ENCODE results near the gene SP110. TPM values are rescaled to one million over a fixed set of nuclear protein-coding genes. Genes with fewer than 3 reads are reported as not detected.

Gene SP110
- total and polyA plus RNA-seq, 3 experiments from 2014 or later: 55.2 to 106 (median 57.9) TPM

DNA sequence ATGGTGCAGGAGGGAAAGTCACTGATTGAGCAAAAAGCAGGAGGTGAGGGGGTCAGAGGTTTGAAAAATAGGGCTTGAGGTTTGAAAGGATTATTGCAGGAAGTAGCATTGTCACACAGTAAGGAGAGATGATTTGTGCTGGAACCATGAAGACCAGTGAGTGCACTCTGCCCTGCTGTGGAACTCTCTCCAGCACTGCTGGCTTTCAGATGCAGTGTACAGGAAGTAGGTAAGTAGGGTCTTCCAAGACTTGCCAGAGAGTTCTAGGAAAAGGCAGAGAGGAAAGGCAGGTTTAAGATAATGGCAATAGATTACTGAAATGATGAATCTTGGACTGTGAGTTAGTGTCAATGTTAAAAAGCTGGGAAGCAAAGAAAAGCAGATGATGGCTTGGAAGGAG lies 11.2 kb downstream of the SP110 start:
- Mint-ChIP-seq H3K4me1 (peaks cover 14 to 25% (median 19%) of the 10 kb centered on the region in 3 donors), H3K9me3 (no peaks in the 10 kb centered on the region), H3K4me3 (no peak overlapping the region), H3K27ac (no peak overlapping the region), H3K27me3 (no peaks in the 10 kb centered on the region), H3K36me3 (peaks cover 19 to 31% (median 27%) of the 10 kb centered on the region in 3 donors)
- DNase-seq: no peak
- Histone ChIP-seq H3K4me3 (ENCODE audit: low read length) (no peak overlapping the region), H3K36me3 (ENCODE audit: insufficient read depth, low read length) (peaks cover 94% of the 10 kb centered on the region), H3K27me3 (ENCODE audit: insufficient read depth, low read length, poor library complexity, severe bottlenecking) (no peaks in the 10 kb centered on the region), H3K27ac (ENCODE audit: low read depth, low read length) (no peak overlapping the region), H3K9me3 (ENCODE audit: low read length) (no peaks in the 10 kb centered on the region), H3K4me1 (ENCODE audit: insufficient read depth, low read length) (peaks cover 12% of the 10 kb centered on the region)
- CTCF ChIA-PET: no interaction called here
- POLR2A ChIA-PET: interaction anchor here (1.8 kb wide), 1 partner anchor 11 kb away, joined by 7 read pairs; the partner anchor contains the start of gene SP110

DNA sequence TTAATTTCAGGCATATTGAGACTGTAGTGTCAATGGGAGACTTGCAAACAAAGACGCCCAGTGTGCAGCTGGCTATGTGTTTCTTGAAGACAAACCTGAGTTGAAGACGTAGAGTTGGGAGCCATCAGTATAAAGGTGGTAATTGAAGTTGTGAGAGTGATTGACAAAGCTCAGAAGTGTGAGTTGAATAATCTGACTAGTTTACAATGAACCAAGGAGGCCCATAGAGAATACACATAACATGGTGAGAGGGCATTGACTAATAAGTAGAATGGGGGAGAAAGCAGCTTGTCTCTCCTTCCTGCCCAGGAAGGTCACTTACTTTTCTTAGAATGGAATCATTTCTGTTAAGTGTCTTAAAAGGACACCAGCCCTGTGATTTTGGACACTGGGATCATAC lies 14.1 kb downstream of the SP110 start:
- ChIA-PET POLR2A (interaction anchor here (1.5 kb wide), 1 partner anchor 20 kb away, joined by 3 read pairs; the partner anchor contains the start of gene SP140), CTCF (no interaction called here)
- peaks cover 12% of the 10 kb centered on the region for H3K4me1 ChIP-seq (ENCODE audit: insufficient read depth, low read length)
- no peak for DNase-seq
- no peaks in the 10 kb centered on the region for H3K9me3 Mint-ChIP-seq
- no peak overlapping the region for H3K4me3 ChIP-seq (ENCODE audit: low read length)
- no peaks in the 10 kb centered on the region for H3K9me3 ChIP-seq (ENCODE audit: low read length)
- peaks cover 86% of the 10 kb centered on the region for H3K36me3 ChIP-seq (ENCODE audit: insufficient read depth, low read length)
- no peak overlapping the region for H3K27ac ChIP-seq (ENCODE audit: low read depth, low read length)
- H3K4me3 Mint-ChIP-seq: no peak overlapping the region
- H3K36me3 Mint-ChIP-seq: peaks cover 7 to 52% (median 30%) of the 10 kb centered on the region in 3 donors
- H3K27me3 ChIP-seq (ENCODE audit: insufficient read depth, low read length, poor library complexity, severe bottlenecking): no peaks in the 10 kb centered on the region
- H3K4me1 Mint-ChIP-seq: peaks cover 9 to 29% (median 24%) of the 10 kb centered on the region in 3 donors
- peak overlapping the region in 3 of 8 donors; percentile 19 to 64 (median 28) for H3K27ac Mint-ChIP-seq
- H3K27me3 Mint-ChIP-seq: no peaks in the 10 kb centered on the region

DNA sequence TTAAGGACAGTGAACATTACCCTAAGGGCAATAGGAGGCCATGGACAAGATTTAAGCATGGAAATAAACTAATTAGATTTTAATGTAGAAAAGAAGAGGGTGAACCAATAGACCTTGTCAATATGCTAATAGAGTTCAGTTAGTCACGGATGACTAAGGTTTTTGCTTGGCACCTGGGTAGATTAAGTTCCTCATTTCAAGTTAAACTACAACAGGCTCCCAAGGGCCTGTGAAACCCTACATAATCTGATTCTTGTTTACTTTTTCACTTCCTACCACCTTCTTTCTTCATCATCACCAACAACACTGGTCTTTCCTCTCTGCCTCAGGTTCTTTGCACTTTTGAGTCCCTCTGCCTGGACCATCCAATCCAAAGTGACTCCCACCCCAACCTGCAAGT lies 14.8 kb downstream of the SP110 start:
- Mint-ChIP-seq H3K27ac (peak overlapping the region in 5 of 8 donors; percentile 0 to 64 (median 1)), H3K9me3 (no peaks in the 10 kb centered on the region), H3K4me1 (peaks cover 9 to 29% (median 24%) of the 10 kb centered on the region in 3 donors), H3K36me3 (peaks cover 7 to 59% (median 34%) of the 10 kb centered on the region in 3 donors), H3K4me3 (no peak overlapping the region), H3K27me3 (no peaks in the 10 kb centered on the region)
- no peak overlapping the region for H3K4me3 ChIP-seq (ENCODE audit: low read length)
- POLR2A ChIA-PET: no interaction called here
- no peaks in the 10 kb centered on the region for H3K27me3 ChIP-seq (ENCODE audit: insufficient read depth, low read length, poor library complexity, severe bottlenecking)
- DNase-seq: no peak
- H3K36me3 ChIP-seq (ENCODE audit: insufficient read depth, low read length): peaks cover 86% of the 10 kb centered on the region
- H3K4me1 ChIP-seq (ENCODE audit: insufficient read depth, low read length): peaks cover 9% of the 10 kb centered on the region
- H3K9me3 ChIP-seq (ENCODE audit: low read length): no peaks in the 10 kb centered on the region
- no peak overlapping the region for H3K27ac ChIP-seq (ENCODE audit: low read depth, low read length)
- CTCF ChIA-PET: interaction anchor here (1.7 kb wide), 1 partner anchor 17 kb away, joined by 4 read pairs; no protein-coding TSS in a partner anchor

DNA sequence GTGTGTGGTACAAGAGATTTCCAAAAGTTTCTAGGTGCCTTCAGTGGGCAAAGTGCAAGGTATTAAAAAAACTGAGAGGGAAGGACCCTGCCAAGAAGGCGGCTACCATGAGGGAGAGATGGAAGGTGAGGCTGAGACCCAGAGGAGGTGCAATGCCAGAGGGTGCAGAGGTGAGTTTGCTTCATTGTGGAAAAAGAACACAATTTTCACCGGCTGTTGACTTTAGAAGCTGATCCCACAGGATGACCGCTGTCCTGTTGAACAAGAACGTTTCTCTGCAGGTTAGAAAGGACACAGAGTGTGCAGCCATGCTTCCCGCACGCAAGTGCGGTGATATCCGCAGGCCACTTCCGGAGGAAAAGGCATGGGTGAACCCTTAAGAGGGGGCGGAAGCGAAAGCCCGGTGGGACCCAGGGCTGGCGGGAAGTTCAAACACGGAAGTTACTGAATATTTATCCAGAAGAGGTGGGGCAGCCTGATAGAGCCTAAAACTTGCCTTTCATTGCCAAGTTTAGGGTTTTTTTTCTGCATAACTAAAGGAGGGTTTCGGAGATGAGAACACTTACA lies 16.6 kb downstream of the SP110 start:
- Mint-ChIP-seq H3K36me3 (peaks cover 13 to 75% (median 36%) of the 10 kb centered on the region in 3 donors), H3K9me3 (no peaks in the 10 kb centered on the region), H3K4me1 (peaks cover 9 to 29% (median 24%) of the 10 kb centered on the region in 3 donors), H3K4me3 (no peak overlapping the region), H3K27ac (peak overlapping the region in 7 of 8 donors; percentile 15 to 89 (median 73)), H3K27me3 (no peaks in the 10 kb centered on the region)
- ChIA-PET CTCF (interaction anchor here (0.7 to 2.0 kb wide), 7 partner anchors 16 to 595 kb away, joined by 3 to 8 read pairs (median 4); partner anchors contain the start of gene SP110), POLR2A (interaction anchor here (0.9 kb wide), 1 partner anchor 16 kb away, joined by 3 read pairs; no protein-coding TSS in a partner anchor)
- no peaks in the 10 kb centered on the region for H3K4me1 ChIP-seq (ENCODE audit: insufficient read depth, low read length)
- no peaks in the 10 kb centered on the region for H3K27me3 ChIP-seq (ENCODE audit: insufficient read depth, low read length, poor library complexity, severe bottlenecking)
- peaks cover 83% of the 10 kb centered on the region for H3K36me3 ChIP-seq (ENCODE audit: insufficient read depth, low read length)
- no peaks in the 10 kb centered on the region for H3K9me3 ChIP-seq (ENCODE audit: low read length)
- H3K27ac ChIP-seq (ENCODE audit: low read depth, low read length): no peak overlapping the region
- H3K4me3 ChIP-seq (ENCODE audit: low read length): no peak overlapping the region
- peak in 1 of 5 donors; percentile 15 for DNase-seq

DNA sequence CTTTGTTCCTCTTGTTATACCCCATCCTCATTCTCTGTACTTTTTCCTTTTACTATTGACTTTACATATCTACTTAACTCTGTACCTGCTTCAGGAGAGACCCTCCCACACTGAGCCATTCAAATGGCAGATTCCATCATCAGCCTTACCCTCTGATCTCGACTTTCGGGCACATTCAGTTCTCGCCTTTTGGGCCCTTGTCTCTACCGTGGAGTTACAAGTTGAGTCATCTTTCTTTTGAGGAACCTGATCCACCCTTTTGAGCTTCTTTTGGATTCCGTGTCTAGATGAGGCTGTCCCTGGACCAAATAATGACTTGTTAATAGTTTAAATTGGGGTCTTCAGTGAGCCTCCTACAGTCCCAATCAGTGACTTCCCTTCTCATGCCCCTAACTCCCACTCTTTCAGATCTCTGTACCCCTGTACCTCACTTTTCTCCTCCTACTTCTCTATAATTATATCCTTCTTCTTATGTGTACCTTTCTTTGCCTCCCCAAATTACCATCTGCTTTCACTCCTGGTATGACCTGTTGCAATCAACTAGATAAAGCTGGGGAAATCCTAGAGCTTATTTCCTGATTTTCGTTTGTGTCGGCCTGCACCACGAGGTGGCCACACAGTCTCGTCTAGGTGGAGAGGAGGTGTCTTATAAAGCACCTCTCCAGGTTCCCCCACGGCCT lies 17.2 kb downstream of the SP110 start:
- no peak overlapping the region for H3K4me3 Mint-ChIP-seq
- H3K36me3 ChIP-seq (ENCODE audit: insufficient read depth, low read length): peaks cover 82% of the 10 kb centered on the region
- peaks cover 18 to 82% (median 36%) of the 10 kb centered on the region in 3 donors for H3K36me3 Mint-ChIP-seq
- H3K27ac Mint-ChIP-seq: peak overlapping the region; percentile 12 to 89 (median 58)
- POLR2A ChIA-PET: interaction anchor here (0.9 kb wide), 1 partner anchor 17 kb away, joined by 3 read pairs; no protein-coding TSS in a partner anchor
- no peaks in the 10 kb centered on the region for H3K4me1 ChIP-seq (ENCODE audit: insufficient read depth, low read length)
- no peaks in the 10 kb centered on the region for H3K27me3 Mint-ChIP-seq
- H3K4me3 ChIP-seq (ENCODE audit: low read length): no peak overlapping the region
- no peak for DNase-seq
- CTCF ChIA-PET: interaction anchor here (0.7 to 2.0 kb wide), 6 partner anchors 17 to 596 kb away, joined by 3 to 8 read pairs (median 4); partner anchors contain the start of gene SP110
- no peaks in the 10 kb centered on the region for H3K27me3 ChIP-seq (ENCODE audit: insufficient read depth, low read length, poor library complexity, severe bottlenecking)
- H3K9me3 ChIP-seq (ENCODE audit: low read length): no peaks in the 10 kb centered on the region
- H3K4me1 Mint-ChIP-seq: peaks cover 9 to 29% (median 24%) of the 10 kb centered on the region in 3 donors
- no peak overlapping the region for H3K27ac ChIP-seq (ENCODE audit: low read depth, low read length)
- no peaks in the 10 kb centered on the region for H3K9me3 Mint-ChIP-seq

GRCh38 chr2:230184727-230185578 lies 34.8 kb downstream of the SP110 start:
- peaks cover 0 to 3% (median 0%) of the 10 kb centered on the region in 5 donors for H3K9me3 Mint-ChIP-seq
- H3K27me3 ChIP-seq (ENCODE audit: insufficient read depth, low read length, poor library complexity, severe bottlenecking): no peaks in the 10 kb centered on the region
- H3K9me3 ChIP-seq (ENCODE audit: low read length): no peaks in the 10 kb centered on the region
- H3K4me3 Mint-ChIP-seq: no peak overlapping the region
- POLR2A ChIA-PET: no interaction called here
- H3K27ac Mint-ChIP-seq: peak overlapping the region in 4 of 8 donors; percentile 9 to 72 (median 20)
- peaks cover 33% of the 10 kb centered on the region for H3K36me3 ChIP-seq (ENCODE audit: insufficient read depth, low read length)
- DNase-seq: no peak
- peaks cover 2 to 9% (median 3%) of the 10 kb centered on the region in 3 donors for H3K4me1 Mint-ChIP-seq
- H3K27me3 Mint-ChIP-seq: peaks cover 0 to 1% of the 10 kb centered on the region in 2 donors
- H3K4me3 ChIP-seq (ENCODE audit: low read length): no peak overlapping the region
- no peak overlapping the region for H3K27ac ChIP-seq (ENCODE audit: low read depth, low read length)
- no peaks in the 10 kb centered on the region for H3K4me1 ChIP-seq (ENCODE audit: insufficient read depth, low read length)
- CTCF ChIA-PET: no interaction called here
- peaks cover 34 to 77% (median 38%) of the 10 kb centered on the region in 3 donors for H3K36me3 Mint-ChIP-seq

DNA sequence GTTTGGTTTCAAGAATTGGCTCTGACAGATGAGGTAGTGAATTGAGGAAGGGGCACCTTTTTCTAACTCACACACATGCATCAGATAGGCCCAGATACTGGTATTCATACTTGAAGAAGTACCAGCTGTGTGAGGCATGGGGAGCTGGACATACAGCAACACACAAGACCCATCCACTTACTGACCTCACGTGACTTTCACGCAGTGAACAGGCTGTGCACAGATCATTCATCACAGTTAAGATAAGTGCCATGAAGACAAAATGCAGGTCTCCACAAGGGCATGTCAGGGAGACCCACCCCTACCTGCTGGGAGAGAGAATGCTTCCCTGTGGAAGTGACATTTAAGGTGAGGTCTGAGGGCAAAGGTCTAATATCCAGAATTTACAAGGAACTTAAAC lies 38.6 kb downstream of the SP110 start:
- Histone ChIP-seq H3K27me3 (ENCODE audit: insufficient read depth, low read length, poor library complexity, severe bottlenecking) (no peaks in the 10 kb centered on the region), H3K4me3 (ENCODE audit: low read length) (no peak overlapping the region), H3K27ac (ENCODE audit: low read depth, low read length) (no peak overlapping the region), H3K4me1 (ENCODE audit: insufficient read depth, low read length) (no peaks in the 10 kb centered on the region), H3K9me3 (ENCODE audit: low read length) (no peaks in the 10 kb centered on the region), H3K36me3 (ENCODE audit: insufficient read depth, low read length) (peaks cover 49% of the 10 kb centered on the region)
- CTCF ChIA-PET: no interaction called here
- DNase-seq: no peak
- H3K27ac Mint-ChIP-seq: peak overlapping the region in 2 of 8 donors; percentile 17 to 62
- peaks cover 0 to 1% of the 10 kb centered on the region in 2 donors for H3K27me3 Mint-ChIP-seq
- no peaks in the 10 kb centered on the region for H3K9me3 Mint-ChIP-seq
- POLR2A ChIA-PET: no interaction called here
- peaks cover 34 to 100% (median 43%) of the 10 kb centered on the region in 3 donors for H3K36me3 Mint-ChIP-seq
- H3K4me1 Mint-ChIP-seq: peaks cover 0 to 5% (median 3%) of the 10 kb centered on the region in 3 donors
- H3K4me3 Mint-ChIP-seq: no peak overlapping the region
